Astrocyte of the cerebellum (primary cell): Measurements from ENCODE around the gene KDM4C.

Experiments used
- DNase-seq: peaks from one replicate; pipeline ENCODE4 v3.0.0-alpha.2; 2011; ENCODE audit warnings: low read depth
- H3K4me3 ChIP-seq: 2 replicates; pipeline ENCODE4 v1.5.1; 2011; ENCODE audit warnings: mild to moderate bottlenecking, low read depth, low read length, moderate library complexity
- CTCF ChIP-seq: IDR thresholded peaks from 2 replicates; pipeline ENCODE4 v1.5.1; 2012; ENCODE audit warnings: low read length, low read depth, moderate library complexity, mild to moderate bottlenecking; ENCODE audit errors: missing control alignments
- in situ Hi-C: cut with HindIII; loops from 2 replicates; pipeline ENCODE4 v1.10.0; 2017; ENCODE audit warnings: low sequenced_read_pairs

KDM4C gene

GRCh38 chr9:6900440-6900883 lies 142.7 kb downstream of the KDM4C start:
- no peak for TF ChIP-seq CTCF
- DNase-seq: no peak
- in situ Hi-C loops: no loop called here
- H3K4me3 ChIP-seq: no peak overlapping the region

- no peak for DNase-seq
- in situ Hi-C loops: no loop called here
- TF ChIP-seq CTCF: no peak
- H3K4me3 ChIP-seq: no peak overlapping the region
Observed at GRCh38 chr9:6901180-6901579, 143.4 kb downstream of the KDM4C start.

GRCh38 chr9:6902423-6902822 lies 144.7 kb downstream of the KDM4C start:
- no peak overlapping the region for H3K4me3 ChIP-seq
- in situ Hi-C loops: no loop called here
- no peak for DNase-seq
- TF ChIP-seq CTCF: no peak

GRCh38 chr9:6904371-6904770 lies 146.6 kb downstream of the KDM4C start:
- DNase-seq: no peak
- TF ChIP-seq CTCF: no peak
- no peak overlapping the region for H3K4me3 ChIP-seq
- in situ Hi-C loops: no loop called here

GRCh38 chr9:6905850-6906375 lies 148.1 kb downstream of the KDM4C start:
- in situ Hi-C loops: no loop called here
- H3K4me3 ChIP-seq: no peak overlapping the region
- no peak for TF ChIP-seq CTCF
- DNase-seq: no peak

GRCh38 chr9:6907772-6908381 lies 150.1 kb downstream of the KDM4C start:
- in situ Hi-C loops: no loop called here
- peak; percentile 54 for DNase-seq
- TF ChIP-seq CTCF: peak; percentile 73
- no peak overlapping the region for H3K4me3 ChIP-seq

- in situ Hi-C loops: no loop called here
- H3K4me3 ChIP-seq: no peak overlapping the region
- DNase-seq: no peak
- no peak for TF ChIP-seq CTCF
Observed at GRCh38 chr9:6909181-6909580, 151.4 kb downstream of the KDM4C start.
